Activated CD8-positive, alpha-beta memory T cell treated with anti-CD3 and anti-CD28 coated beads for 24 hours (primary cell): ENCODE data around the gene NFATC1.
A peak's percentile ranks its signal among the peaks of the same experiment; 100 is the strongest.
"Not testable (repeated sequence)": the region's sequence is repeated elsewhere in the genome, so short reads cannot be mapped to it uniquely, and the experiment has no call there.

ENCODE experiments used
- DNase-seq: peaks from one replicate; pipeline ENCODE4 v3.0.0-alpha.2; 2020

NFATC1 gene

DNA sequence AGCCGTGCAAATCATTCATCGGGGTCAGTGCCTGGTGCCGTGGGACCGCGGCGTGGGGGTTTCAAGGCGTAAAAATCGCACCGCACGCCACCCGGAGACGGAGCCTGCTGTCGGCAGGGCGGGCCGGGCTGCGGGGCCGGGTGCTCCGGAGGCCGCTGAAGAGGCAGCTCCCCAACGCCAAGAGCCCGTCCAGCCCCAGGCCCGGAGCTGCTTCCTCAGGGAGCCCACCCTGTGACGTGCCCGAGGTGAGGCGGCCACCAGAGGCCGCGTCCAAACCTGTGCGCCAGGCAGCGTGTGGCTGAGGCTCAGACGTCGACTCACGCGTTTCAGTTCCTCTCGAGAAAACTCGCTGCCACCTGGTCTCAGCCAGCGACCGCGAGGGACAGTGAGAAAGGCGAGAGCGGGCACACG, 98.1 kb downstream of the NFATC1 start:
- no peak for DNase-seq

DNA sequence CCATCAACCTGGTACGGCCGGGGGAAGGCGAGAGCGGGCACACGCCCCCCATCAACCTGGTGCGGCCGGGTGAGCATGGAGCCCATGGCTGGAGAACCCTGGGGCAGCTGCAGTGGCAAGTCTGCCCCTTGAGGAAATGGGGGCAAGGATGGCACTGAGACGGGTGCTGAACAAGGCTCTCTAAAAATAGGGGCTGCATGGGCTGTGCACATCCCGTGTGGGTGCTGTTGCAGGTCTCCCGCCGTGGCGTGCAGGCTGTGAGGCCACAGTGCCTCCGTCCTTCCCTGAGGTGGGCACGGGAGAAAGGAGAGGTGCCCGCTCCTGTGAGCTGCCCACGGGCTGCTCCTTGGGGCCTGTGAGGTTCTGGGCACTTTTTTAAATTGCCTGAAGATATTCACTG, 99.2 kb downstream of the NFATC1 start:
- DNase-seq, result no peak

DNA sequence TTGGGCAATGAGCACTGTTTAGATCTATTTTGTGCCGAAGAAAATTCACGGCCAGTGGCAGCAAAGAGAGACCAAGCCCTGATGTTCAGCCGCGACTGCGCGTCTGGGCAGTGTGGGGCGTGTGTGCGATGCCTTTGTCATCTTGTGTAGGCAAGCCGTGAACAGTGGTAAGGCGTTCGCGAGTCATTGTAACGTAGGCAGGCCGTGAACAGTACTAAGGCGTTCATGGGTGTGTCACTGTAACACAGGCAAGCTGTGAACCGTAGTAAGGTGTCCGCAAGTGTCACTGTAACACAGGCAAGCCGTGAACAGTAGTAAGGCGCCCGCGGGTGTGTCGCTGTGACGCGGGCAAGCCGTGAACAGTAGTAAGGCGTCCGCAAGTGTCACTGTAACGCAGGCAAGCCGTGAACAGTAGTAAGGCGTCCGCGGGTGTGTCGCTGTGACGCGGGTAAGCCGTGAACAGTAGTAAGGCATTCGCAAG, 99.9 kb downstream of the NFATC1 start:
- DNase-seq, result no peak

DNA sequence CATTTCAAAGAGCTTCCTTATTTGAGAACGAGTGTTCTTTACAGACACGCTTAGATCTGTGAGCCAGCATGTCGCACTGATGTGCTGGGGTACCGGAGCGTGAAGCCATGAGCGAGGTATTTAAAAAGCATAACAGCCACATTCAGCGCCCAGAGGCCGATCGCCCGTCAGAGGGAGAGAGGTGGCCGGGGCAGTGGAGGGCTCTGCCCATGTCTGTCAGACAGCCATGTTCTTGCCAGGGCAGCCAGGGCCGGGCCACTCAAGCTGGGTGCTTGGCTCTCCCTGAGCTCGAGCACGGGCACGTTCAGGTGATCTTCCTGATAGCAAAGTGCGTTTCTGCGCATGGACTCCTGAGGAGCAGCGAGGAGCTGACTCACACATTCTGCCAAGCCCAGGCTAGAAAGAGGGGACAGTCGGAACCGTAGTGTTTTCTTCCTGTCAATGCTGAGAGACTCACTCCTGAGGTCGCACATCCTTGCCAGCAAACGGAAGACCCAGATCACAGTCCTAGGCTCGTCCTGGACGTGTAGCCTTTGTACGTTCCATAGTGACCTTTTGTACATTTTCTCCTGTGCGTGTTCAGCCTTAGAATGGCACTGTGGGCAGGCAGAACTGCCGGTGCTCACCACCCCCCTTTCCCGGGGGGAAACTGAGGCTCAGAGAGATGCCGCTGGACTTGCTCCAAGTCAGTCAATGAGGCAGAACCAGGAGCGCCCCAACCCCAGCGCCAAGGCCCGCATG, 100.7 kb downstream of the NFATC1 start:
- DNase-seq, result no peak

DNA sequence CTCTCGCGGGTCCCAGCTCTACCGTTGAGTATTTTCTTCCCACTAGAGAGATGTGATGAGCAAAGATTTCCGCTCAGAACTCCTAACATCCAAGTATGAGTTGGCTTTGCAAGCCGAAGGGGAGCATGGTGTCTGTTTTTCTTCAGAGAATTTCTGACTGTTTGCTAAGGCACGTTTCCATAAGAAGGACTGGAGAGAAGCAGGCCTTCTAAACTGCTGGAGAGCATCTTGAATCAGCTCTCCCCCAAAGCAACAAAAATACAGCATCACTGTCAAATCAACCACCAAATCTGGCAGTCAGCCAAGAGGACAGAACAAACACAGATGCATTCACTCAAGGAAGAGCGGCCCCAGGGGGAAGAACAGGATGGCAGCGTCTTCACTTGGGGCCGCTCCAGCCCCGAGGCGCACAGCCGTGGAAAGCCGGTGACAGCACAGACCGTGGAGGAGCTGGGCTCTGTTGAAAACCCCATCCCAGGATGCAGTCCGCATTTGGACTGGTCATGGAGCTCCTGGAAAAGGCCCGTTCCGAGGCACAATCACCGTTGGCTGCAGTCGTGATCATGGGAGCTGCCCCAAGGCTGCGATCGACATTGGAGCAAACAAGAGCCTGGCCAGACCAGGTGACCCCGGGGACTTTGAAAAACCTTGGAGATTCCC, 101.4 kb downstream of the NFATC1 start:
- DNase-seq, result no peak

DNA sequence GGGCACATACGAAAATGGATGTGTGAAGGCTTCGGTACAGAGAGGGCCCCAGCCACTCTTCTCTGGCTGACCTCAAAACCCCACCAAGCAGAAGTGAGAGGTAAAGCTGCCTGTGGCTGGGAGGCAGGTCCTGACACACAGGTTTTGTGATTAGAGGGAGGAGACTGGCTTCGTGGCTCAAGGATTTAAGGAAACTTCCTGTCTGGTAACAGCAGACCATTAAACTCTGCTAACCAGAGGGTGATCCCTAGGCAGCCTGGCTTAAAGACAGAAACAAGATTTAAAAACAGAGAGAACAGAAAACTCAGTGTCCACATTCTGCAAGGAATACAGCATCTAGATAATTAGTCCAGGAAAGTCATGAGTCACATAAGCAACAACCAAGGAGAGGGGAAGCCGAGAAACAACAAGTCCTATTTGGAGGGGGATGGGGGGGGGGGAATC, 101.9 kb downstream of the NFATC1 start:
- no peak for DNase-seq

DNA sequence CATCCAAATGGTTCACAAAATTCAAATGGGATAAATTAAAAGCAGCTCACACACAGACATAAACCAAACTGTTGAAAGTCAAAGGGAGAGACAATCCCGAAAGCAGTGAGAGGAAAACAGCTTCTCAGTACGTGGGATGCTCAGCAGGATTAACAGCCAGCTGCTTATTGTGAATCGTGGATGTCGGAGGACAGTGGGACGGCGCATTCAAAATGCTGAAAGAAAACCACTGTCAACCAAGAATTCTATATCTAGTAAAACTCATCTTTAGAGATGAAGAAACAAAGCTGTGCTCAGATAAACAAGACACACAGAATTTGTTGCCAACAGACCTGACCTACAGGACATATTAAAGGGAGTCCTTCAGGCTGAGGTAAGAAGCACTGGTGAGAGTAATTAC, 102.9 kb downstream of the NFATC1 start:
- no peak for DNase-seq

DNA sequence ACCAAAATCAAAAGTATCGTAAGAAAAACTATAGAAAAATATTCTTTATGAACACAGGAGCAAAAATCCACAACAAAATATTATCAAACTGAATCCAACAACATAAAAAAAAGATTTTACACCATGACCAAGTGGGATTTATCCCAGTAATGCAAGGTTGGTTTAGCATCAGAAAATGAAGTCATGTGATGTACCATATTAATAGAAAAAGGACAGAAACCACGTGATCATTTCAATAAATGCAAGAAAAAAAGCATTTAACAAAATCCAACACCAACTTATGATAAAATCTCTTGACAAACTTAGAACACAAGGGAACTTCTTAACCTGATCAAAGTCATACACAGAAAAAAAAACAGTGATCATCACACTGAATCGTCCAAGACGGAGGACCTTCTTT, 105.3 kb downstream of the NFATC1 start:
- no peak for DNase-seq

DNA sequence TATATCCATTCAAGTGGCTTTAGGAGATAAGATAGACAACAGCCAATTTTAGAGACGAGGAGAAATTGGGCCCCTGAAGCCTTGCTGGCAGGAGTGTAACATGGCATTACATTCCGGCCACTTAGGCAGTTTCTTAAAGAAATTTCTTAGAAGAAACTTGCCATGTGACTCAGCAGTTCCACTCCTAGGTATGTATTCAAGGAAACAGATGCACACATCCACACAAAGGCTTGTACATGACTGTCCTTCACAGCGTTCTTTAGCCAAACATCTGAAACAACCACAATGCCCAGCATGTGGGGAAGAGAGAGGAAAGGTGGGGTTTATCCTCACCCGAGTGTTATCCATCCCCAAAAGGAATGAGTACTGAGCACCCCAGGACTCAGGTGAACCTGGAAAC, 107.1 kb downstream of the NFATC1 start:
- no peak for DNase-seq

DNA sequence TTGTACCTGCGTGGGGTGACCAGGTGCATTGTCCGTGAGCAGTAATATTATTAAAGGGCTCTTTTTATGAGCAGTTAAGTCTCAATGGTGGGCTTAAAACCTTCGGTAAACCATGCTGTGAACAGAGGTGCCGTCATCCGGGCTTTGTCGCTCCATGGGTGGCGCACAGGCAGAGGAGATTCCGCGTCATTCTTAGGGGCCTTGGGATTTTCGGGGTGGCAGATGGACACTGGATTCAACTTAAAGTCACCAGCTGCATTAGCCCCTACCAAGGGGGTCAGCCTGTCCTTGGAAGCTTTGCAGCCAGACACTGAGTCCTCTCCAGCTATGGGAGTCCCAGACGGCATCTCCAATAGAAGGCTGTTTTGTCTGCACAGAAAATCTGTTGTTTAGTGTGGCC, 107.7 kb downstream of the NFATC1 start:
- DNase-seq, result no peak

DNA sequence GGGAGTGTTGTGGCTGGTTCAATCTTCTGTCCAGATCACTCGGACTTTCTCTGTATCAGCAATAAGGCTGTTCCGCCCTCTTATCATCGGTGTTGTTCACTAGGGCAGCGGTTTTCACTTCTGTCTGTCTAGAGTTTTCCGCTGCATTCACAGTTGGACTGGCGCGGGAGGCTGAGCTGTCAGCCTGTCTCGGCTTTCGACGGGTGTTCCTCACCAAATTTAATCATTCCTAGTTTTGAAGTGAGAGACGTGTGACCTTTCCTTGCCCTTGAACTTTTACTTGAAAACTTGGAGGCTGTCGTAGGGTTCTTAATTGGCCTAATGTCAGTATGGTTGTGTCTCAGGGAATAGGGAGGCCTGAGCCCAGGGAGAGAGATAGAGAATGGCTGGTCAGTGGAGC, 108.3 kb downstream of the NFATC1 start:
- DNase-seq, result no peak

DNA sequence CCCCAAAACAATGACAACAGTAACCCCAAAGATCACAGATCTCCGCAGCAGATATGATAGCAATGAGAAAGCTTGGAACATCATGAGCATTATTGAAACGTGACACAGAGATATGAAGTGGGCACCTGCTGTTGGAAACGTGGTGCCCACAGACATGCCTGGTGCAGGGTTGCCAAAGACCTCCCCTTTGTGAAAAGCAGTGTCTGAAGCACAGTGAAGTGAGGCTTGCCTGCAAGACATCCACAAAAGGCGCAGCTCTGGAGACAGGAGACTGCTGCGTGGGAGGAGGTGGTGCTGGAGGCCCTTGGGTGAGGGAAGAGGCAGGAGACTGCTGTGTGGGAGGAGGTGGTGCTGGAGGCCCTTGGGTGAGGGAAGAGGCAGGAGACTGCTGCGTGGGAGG, 108.8 kb downstream of the NFATC1 start:
- DNase-seq, result not testable (repeated sequence)

DNA sequence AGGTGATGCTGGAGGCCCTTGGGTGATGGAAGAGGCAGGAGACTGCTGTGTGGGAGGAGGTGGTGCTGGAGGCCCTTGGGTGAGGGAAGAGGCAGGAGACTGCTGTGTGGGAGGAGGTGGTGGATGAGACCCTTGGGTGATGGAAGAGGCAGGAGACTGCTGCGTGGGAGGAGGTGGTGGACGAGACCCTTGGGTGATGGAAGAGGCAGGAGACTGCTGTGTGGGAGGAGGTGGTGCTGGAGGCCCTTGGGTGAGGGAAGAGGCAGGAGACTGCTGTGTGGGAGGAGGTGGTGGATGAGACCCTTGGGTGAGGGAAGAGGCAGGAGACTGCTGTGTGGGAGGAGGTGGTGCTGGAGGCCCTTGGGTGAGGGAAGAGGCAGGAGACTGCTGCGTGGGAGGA, 109.7 kb downstream of the NFATC1 start:
- DNase-seq, result not testable (repeated sequence)

DNA sequence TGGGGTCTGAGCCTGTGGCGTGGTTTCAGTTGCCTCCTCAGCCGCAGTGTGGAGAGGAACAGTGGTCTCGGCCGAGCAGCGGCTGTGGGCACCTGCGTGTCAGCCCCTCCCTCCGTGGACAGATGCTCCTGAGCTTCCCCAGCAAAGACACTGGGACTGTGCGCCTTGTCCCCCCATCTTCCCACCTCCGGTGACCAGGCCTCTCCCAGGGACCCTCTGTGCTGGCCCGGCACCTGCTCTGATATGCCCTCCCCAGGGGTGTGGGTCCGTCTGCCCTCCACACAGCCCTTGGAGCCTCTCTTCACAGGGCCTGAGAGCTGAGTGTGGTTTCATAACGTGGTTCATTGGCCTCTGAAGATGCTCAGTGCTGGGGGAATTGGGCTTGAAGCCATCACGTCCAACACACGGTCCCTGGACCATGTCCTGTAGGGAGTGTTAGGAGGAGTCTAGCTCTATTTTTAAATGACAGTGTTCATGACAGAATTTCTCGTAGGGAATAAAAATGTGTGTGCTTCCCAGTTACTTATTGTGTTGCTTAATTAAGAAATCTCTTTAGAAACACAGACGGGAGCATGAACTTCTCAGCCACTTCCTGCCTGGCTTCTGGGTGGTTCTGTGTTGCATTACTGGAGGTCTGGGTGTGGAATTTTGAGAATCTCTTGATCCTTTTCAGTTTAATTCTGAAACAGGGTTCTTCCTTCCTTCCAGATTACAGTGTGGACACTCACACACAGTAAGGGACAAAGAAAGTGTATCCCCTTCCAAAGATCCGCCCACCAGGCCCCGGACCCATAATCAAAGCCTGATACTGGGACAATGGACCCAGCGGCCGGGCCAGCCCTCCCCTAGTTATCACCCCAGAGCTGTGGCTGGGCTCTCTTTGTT, 110.7 kb downstream of the NFATC1 start:
- no peak for DNase-seq

DNA sequence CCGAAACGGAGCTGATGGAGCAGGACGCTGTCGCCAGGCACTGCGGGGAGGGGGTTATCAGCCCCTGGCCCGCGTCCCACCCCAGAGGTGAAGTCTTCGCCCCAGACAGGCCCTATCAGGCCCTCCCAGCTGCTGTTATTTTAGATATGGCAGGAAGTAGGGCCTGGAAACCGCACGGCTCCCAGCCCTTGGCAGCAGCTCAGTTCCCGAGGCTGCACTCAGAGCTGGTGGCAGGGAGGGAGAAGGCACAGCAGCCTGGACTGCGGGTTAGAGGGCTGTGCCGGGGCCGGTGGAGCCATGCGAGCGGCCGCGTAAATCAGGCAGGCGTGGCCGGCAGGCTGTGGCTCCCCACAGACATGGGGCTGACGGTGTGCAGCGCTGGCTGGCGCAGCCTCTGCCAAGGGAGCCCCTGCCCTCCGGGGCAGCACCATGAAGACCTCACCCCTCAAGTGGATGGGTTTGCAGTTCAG, 111.4 kb downstream of the NFATC1 start:
- DNase-seq, result peak; percentile 73

DNA sequence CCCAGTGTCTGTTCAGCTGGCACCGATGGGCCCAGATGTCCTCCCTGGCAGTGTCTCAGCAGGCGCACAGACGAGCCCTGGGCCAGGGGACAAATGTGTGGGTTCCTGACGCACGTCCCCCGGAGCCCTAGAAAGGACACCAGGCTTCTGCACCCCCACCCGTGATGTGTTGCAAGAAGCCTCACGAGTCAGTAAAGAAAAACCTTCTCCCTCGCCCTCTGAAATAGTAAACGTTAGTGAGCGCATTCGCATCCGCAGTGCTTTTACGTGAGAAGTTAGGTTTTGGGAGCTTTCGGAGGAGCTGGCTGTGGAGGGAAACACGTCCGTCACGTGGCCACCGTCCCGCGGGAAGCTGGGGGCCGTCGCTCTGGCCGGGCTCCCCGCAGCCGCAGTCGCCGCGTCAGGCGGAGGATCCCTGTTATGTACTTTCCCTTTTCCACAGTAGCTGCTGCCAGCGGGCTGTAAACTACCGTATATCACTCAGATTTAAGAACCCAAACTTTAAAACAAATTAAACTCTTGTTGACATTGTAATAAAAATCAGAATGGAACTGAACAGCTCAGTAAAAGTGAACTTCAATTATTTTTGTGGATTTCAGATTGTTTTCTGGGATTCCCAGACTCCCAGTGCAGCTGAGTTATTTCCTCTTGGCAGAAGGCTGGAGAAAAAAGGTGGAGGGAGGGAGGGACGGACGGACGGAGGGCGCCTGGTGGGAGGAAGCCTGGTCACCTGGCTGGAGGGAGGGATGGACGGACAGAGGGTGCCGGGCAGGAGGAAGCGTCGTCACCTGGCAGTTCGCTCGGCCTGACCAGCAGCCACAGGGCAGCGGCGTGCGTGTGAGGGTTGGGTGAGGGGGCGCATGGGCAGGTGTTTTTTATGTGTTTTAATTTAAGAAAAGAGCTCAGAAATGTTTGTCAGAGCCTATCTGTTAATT, 112.1 kb downstream of the NFATC1 start:
- DNase-seq, result no peak

DNA sequence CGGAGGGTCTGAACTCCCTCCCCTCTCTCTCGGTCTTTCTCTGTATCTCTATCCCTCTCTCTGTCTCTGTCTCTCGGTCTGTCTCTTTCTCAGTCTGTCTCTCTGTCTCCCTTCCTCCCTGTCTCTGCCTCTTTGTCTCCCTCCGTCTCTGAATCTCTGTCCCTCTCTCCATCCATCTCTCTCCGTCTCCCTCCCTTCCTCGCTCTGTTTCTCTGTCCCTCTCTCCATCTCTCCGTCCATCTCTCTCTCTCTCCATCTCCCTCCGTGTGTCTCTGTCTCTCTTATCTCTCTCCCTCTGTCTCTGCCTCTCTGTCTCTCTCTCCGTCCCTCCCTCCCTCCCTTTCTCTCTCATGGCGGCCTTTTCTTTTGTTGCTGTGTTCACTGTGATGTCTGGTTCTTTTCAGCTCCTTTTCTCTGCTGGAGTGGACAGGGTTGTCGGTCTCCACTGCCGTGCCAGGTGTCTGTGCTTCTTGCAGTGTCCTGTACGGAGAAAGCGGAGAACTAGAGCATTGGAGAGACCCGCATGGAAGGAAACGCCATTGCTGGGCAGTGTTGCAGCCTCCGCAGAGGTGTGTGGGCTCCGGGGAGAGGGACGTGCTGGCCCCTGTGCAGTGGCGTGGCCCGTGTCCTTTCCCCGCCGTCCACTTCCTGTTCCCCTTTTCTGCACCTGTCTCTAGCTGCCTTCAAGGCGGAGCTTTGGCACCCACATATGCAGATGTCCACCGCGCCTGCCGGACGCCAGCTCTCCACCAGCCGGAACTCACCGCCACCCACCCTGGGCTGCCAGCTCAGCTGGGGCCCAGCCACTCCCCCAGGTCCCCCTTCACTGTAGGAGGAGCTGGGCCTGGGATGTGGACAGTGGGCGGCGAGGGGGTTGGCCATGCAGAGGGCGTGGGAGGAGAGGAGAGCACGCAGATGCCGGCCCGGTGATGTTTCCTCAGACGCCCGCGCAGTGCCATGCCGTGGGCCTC, 113.1 kb downstream of the NFATC1 start:
- DNase-seq, result no peak

DNA sequence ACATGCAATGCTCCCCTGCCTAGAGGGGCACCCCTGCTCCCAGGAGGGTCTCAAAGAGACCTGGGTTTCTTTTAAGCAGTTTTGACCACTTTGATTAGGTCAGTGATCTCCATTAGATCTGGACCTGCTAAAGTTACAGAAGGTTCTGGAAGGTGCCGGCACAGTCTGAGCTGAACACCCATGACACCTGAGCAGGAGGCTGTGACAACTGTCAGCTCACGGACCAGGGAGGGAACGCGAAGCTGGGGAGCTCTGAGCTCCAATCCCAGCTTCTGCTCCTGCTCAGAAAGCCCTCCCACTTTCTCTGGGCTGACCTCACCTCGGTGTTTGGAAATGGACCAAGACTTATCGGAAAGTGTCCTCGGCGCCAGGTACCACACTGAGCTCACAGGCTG, 113.8 kb downstream of the NFATC1 start:
- DNase-seq, result no peak

DNA sequence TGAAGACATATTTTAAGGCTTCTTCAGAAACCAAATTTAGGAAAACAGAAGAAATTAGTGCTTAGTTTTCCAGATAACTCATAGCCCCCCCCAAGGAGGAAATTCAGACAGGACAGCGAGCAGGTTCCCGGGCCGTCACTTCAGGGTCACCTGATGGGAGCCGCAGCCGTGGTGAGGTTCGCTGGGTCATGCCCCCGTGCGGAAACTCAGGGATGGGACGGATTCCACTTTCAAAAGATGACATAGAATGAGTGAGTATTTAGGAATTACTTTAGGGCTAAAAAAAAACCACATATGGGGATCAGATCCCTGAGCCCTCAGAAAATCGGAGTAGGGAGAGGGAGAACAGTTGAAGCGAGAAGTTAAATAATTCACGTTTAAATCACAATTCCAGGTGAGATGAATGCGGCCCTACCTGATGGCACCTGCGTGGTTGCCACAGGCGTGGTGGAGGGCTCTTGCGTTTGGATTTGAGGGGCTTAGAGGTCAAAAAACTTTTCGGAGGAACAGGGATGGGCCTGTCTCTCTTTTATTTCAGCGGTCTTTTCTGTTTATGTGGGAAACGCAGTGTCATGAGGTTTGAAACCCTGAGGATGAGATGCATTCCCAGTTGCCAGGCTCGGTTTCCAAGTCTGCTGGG, 114.4 kb downstream of the NFATC1 start:
- no peak for DNase-seq

DNA sequence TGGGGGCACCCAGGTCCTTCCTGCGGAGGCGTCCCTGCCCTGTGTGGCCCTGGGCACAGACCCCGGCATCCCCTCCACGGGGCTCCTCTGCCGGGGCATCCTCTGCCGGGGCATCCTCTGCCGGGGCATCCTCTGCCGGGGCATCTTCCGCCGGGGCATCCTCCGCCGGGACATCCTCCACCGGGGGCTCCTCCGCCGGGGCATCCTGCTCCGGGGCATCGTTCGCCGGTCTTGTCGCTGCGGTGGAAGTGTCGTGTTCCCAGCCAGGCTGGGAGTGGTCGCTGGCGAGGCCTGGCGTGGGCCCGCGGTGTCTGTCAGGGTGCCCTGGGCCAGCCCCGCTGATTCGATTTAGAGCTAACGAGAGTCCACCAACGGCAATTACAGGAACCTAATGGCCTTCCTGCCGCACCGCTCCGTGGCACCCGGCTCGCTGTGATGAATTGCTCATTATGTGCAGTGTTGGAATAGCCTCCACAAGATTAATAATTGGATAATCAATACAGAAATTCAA, 115.1 kb downstream of the NFATC1 start:
- peak; percentile 24 for DNase-seq
